Sigmoid colon (tissue), 7 donors: ENCODE results near the gene CD8A. TPM values are rescaled to one million over a fixed set of nuclear protein-coding genes. Genes with fewer than 3 reads are reported as not detected.

ENCODE experiments used
- DNase-seq: peaks from one replicate; pipeline ENCODE4 v3.0.0-alpha.2; 2019
- H3K27ac ChIP-seq, 4 donors: fragments of 200-600 bp; sonication (generic); one replicate each; pipeline ENCODE4 v1.5.1; 2016 to 2019; ENCODE audit warnings: mild to moderate bottlenecking in 1 of 4
- H3K27me3 ChIP-seq, 3 donors: fragments of 200-600 bp; sonication (generic); one replicate each; pipeline ENCODE4 v1.5.1; 2019; ENCODE audit warnings: mild to moderate bottlenecking in 1 of 3
- H3K36me3 ChIP-seq, 4 donors: fragments of 200-600 bp; sonication (generic); one replicate each; pipeline ENCODE4 v1.5.1; 2016 to 2019
- H3K4me1 ChIP-seq, 4 donors: fragments of 200-600 bp; sonication (generic); one replicate each; pipeline ENCODE4 v1.5.1; 2017 to 2019
- H3K4me3 ChIP-seq, 4 donors: fragments of 200-600 bp; sonication (generic); one replicate each; pipeline ENCODE4 v1.5.1; 2017 to 2019; ENCODE audit warnings: mild to moderate bottlenecking in 2 of 4, moderate library complexity in 1 of 4
- H3K9me3 ChIP-seq, 4 donors: fragments of 200-600 bp in 3 of 4; sonication (generic) in 3 of 4; one replicate each; pipeline versions ENCODE4 v1.5.1 to v1.6.1; 2013 to 2019
- CTCF ChIP-seq, 4 experiments: fragments of 450-650 bp in 3 of 4; fragments of 200-600 bp in 1 of 4; IDR thresholded peaks; one replicate each; pipeline ENCODE4 v1.5.1; 2016 to 2019; ENCODE audit warnings: antibody characterized with exemption in 4 of 4, mild to moderate bottlenecking in 3 of 4, moderate library complexity in 2 of 4
- EP300 ChIP-seq, 4 donors: sonication (generic); formaldehyde crosslinking; IDR thresholded peaks; one replicate each; pipeline ENCODE4 v1.6.1; 2017; ENCODE audit warnings: antibody characterized with exemption in 4 of 4
- POLR2A ChIP-seq, 2 donors: fragments of 450-650 bp; IDR thresholded peaks; one replicate each; pipeline ENCODE4 v1.6.1; 2016; ENCODE audit warnings: antibody characterized with exemption in 2 of 2, mild to moderate bottlenecking in 2 of 2, moderate library complexity in 2 of 2
- POLR2AphosphoS5 ChIP-seq, 4 donors: sonication (generic); formaldehyde crosslinking; IDR thresholded peaks; one replicate each; pipeline ENCODE4 v1.6.1; 2017; ENCODE audit warnings: antibody characterized with exemption in 4 of 4
- WGBS, 2 donors: extraction: QIAGEN DNeasy Blood & Tissue Kit; methylation state at CpG; one replicate each; pipeline ENCODE4 v1.1.7; 2013; 5-methylcytosine and 5-hydroxymethylcytosine counted together
- intact Hi-C: fragments of 100-400 bp; cut with DNase I; formaldehyde crosslinking; loops from one replicate; pipeline ENCODE4 v1.15.1; 2023
- polyA plus RNA-seq, 3 donors: library from polyadenylated mRNA; stranded (reverse); fragments of 200-250 nt; gene quantifications; one replicate each; pipeline ENCODE4 v1.2.3, GENCODE V29; 2013
- total RNA-seq, 4 donors: library from RNA; depleted of rRNA; stranded (reverse); fragments of >200 nt; gene quantifications; one replicate each; pipeline ENCODE4 v1.1.0, GENCODE V29; 2016
- donor health status: healthy with polysubstance abuse.
- donor health status: Bipolar disorder and iron deficiency.
- donor health status: healthy.

The CD8A gene
- total and polyA plus RNA-seq, 7 donors = 0.36 to 15.5 (median 0.84) TPM; not detected in 1

GRCh38 chr2:86775338-86775737 is 15.4 kb downstream of the CD8A start:
- intact Hi-C loops = no loop called here
- WGBS, 2 donors = 40 to 55% methylated on average over 4 of the region's 4 CpGs
- H3K36me3 ChIP-seq = peaks cover 0 to 45% (median 14%) of the 10 kb centered on the region in 4 donors
- H3K4me3 ChIP-seq = no peak overlapping the region
- H3K9me3 ChIP-seq = no peaks in the 10 kb centered on the region
- TF ChIP-seq POLR2A (IDR thresholded peaks at IDR 0.05) (no peak), POLR2AphosphoS5 (IDR thresholded peaks at IDR 0.05) (no peak), CTCF (IDR thresholded peaks at IDR 0.05) (no peak), EP300 (IDR thresholded peaks at IDR 0.05) (no peak)
- DNase-seq = no peak
- no peaks in the 10 kb centered on the region for H3K27me3 ChIP-seq
- no peak overlapping the region for H3K27ac ChIP-seq
- no peaks in the 10 kb centered on the region for H3K4me1 ChIP-seq

GRCh38 chr2:86774862-86775261 is 15.9 kb downstream of the CD8A start:
- intact Hi-C loops = no loop called here
- Histone ChIP-seq H3K27me3 (no peaks in the 10 kb centered on the region), H3K27ac (no peak overlapping the region), H3K36me3 (peaks cover 0 to 50% (median 14%) of the 10 kb centered on the region in 4 donors), H3K4me1 (no peaks in the 10 kb centered on the region), H3K9me3 (no peaks in the 10 kb centered on the region), H3K4me3 (no peak overlapping the region)
- DNase-seq = no peak
- 74 to 75% methylated on average over 5 of the region's 5 CpGs for WGBS, 2 donors
- TF ChIP-seq POLR2A (IDR thresholded peaks at IDR 0.05) (no peak), CTCF (IDR thresholded peaks at IDR 0.05) (no peak), POLR2AphosphoS5 (IDR thresholded peaks at IDR 0.05) (no peak), EP300 (IDR thresholded peaks at IDR 0.05) (no peak)

GRCh38 chr2:86772611-86773010 is 18.1 kb downstream of the CD8A start:
- Histone ChIP-seq H3K4me3 (no peak overlapping the region), H3K9me3 (no peaks in the 10 kb centered on the region), H3K36me3 (peaks cover 0 to 65% (median 20%) of the 10 kb centered on the region in 4 donors), H3K27ac (no peak overlapping the region), H3K4me1 (no peaks in the 10 kb centered on the region), H3K27me3 (no peaks in the 10 kb centered on the region)
- no peak for DNase-seq
- WGBS, 2 donors = 69 to 75% methylated on average over 5 of the region's 5 CpGs
- TF ChIP-seq CTCF (IDR thresholded peaks at IDR 0.05) = no peak
- no peak for TF ChIP-seq EP300 (IDR thresholded peaks at IDR 0.05)
- no peak for TF ChIP-seq POLR2AphosphoS5 (IDR thresholded peaks at IDR 0.05)
- no peak for TF ChIP-seq POLR2A (IDR thresholded peaks at IDR 0.05)
- intact Hi-C loops = no loop called here

GRCh38 chr2:86770816-86771301 is 19.9 kb downstream of the CD8A start:
- Histone ChIP-seq H3K27me3 (no peaks in the 10 kb centered on the region), H3K36me3 (peaks cover 0 to 65% (median 20%) of the 10 kb centered on the region in 4 donors), H3K9me3 (no peaks in the 10 kb centered on the region), H3K4me3 (no peak overlapping the region), H3K4me1 (no peaks in the 10 kb centered on the region), H3K27ac (no peak overlapping the region)
- 82 to 86% methylated on average over 6 of the region's 6 CpGs for WGBS, 2 donors
- DNase-seq = no peak
- intact Hi-C loops = no loop called here
- no peak for TF ChIP-seq CTCF (IDR thresholded peaks at IDR 0.05)
- TF ChIP-seq EP300 (IDR thresholded peaks at IDR 0.05) = no peak
- no peak for TF ChIP-seq POLR2AphosphoS5 (IDR thresholded peaks at IDR 0.05)
- TF ChIP-seq POLR2A (IDR thresholded peaks at IDR 0.05) = no peak

- 40 to 79% methylated on average over 4 of the region's 4 CpGs for WGBS, 2 donors
Observed at GRCh38 chr2:86769838-86770237, 20.9 kb downstream of the CD8A start.

More at GRCh38 chr2:86769838-86770237, 20.9 kb downstream of the CD8A start:
- Histone ChIP-seq H3K36me3 (peaks cover 0 to 62% (median 23%) of the 10 kb centered on the region in 4 donors), H3K27me3 (no peaks in the 10 kb centered on the region), H3K27ac (no peak overlapping the region), H3K9me3 (no peaks in the 10 kb centered on the region), H3K4me3 (no peak overlapping the region), H3K4me1 (peaks cover 0 to 4% (median 0%) of the 10 kb centered on the region in 4 donors)
- TF ChIP-seq POLR2AphosphoS5 (IDR thresholded peaks at IDR 0.05) (no peak), CTCF (IDR thresholded peaks at IDR 0.05) (no peak), POLR2A (IDR thresholded peaks at IDR 0.05) (no peak), EP300 (IDR thresholded peaks at IDR 0.05) (no peak)
- intact Hi-C loops = no loop called here
- DNase-seq = no peak
